GM21825 (cell line): ENCODE results near the gene SRF.

Experiments used
- ATAC-seq: cut with Tn5 transposase; IDR thresholded peaks from one replicate; pipeline ENCODE4 v1.9.1; 2021; ENCODE audit warnings: mild to moderate bottlenecking, moderate library complexity; ENCODE audit not compliant: unreplicated experiment

Gene SRF

DNA sequence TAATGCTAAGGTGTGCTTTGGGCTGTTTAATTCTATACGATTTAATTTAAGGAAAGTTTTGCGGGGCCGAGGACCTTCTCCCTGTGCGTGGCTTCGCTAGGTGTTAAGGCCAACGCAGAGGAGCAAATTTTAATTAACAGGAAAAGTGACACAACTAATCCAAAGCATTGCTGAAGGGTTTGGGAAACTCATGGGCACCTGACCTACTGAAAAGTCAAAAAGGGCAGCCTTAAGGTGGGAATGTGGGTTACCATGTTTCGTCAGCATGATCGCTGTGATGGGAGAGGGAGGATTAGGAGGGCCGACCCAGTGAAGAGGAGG, 10.5 kb downstream of the SRF start:
- no peak for ATAC-seq

GRCh38 chr6:43181942-43182860, 11.1 kb downstream of the SRF start, which contains the start of gene CUL9:
Gene CUL9, plus strand, starts transcription at chr6:43182196. Its CDS starts 2,115 bp downstream, at chr6:43184311.
- ATAC-seq: peak; percentile 84

DNA sequence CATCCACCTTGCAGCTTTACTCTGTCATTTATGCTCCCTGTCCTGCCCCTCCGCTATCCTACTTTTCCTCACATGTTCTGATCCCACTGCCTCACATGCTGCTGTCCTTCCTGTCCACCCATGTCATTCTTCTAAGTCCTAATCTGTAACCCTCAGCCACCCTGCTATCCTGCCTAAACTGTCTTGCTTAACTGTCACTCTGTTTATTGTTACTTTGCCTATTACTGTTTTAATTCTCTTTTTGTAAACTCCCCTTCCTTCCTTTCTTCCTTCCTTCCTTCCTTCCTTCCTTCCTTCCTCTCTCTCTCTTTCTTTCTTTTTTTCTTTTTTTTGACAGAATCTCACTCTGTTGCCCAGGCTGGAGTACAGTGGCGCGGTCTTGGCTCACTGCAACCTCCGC, 12.4 kb downstream of the SRF start:
- ATAC-seq: no peak

DNA sequence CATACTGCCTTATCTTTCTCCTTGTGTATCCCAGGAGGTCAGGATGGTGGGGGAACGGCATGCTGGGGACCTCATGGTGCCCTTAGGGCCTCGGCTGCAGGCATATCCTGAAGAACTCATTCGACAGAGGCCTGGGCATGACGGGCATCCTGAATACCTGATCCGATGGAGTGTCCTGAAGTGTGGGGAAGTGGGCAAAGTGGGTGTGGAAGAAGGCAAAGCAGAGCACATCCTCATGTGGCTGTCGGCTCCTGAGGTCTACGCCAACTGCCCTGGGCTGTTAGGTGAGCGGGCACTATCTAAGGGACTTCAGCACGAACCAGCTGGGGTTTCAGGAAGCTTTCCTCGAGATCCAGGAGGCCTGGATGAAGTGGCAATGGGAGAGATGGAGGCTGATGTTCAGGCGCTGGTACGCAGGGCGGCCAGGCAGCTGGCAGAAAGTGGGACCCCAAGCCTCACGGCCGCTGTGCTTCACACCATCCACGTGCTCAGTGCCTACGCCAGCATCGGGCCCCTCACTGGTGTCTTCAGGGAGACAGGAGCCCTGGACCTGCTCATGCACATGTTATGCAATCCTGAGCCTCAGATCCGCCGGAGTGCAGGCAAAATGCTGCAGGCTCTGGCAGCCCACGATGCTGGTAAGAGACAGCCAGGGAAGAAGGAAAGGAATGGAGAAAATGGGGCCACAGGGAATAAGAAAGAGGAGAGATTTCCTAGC, 13.4 kb downstream of the SRF start:
- ATAC-seq: no peak

DNA sequence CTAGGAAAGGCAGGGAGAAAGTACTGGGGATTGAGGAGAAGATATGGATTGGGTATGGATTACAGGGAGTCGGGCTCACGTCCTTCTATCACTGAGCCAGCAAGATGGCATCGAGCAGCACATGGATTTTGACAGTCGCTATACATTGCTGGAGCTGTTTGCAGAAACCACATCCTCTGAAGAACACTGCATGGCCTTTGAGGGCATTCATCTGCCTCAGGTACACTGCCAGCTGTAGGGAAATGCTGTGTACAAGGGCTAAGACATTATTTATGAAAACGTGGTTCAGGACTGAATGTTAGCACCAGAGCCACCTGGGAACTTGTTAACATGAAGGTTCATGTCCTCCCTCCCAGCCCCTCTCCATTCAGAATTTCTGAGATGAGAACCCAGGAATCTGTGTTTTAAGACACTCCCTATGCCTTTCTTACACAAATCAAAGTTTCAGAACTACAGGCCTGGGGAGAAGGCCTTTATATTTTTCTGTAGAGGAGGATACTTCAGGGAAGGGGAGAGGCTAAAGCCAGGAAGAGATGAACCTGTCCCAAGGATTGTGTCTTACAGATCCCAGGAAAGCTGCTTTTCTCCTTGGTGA, 14.4 kb downstream of the SRF start:
- no peak for ATAC-seq

DNA sequence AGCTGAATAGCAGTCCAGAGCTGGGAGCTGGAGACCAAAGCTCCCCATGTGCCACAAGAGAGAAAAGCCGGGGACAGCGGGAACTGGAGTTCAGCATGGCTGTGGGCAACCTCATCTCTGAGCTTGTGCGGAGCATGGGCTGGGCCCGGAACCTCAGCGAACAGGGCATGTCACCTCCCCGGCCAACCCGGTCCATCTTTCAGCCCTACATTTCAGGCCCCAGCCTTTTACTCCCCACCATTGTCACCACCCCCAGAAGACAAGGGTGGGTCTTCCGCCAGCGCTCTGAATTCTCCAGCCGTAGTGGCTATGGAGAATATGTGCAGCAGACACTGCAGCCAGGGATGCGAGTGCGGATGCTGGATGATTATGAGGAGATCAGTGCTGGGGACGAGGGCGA, 14.9 kb downstream of the SRF start:
- no peak for ATAC-seq

GRCh38 chr6:43186706-43187105, 15.6 kb downstream of the SRF start:
- ATAC-seq: no peak

DNA sequence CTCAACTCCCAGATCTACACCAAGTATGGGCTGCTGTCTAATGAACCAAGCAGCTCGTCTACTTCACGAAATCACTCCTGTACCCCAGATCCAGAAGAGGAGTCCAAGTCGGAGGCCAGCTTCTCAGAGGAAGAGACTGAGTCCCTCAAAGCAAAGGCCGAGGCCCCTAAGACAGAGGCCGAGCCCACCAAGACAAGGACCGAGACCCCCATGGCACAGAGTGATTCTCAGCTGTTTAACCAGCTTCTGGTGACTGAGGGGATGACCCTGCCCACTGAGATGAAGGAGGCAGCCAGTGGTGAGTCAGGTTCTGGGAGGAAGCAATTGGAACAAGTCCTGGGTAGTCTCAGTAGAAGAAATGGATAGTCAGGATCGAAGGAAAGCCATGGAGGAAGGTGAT, 16.8 kb downstream of the SRF start:
- ATAC-seq: no peak

DNA sequence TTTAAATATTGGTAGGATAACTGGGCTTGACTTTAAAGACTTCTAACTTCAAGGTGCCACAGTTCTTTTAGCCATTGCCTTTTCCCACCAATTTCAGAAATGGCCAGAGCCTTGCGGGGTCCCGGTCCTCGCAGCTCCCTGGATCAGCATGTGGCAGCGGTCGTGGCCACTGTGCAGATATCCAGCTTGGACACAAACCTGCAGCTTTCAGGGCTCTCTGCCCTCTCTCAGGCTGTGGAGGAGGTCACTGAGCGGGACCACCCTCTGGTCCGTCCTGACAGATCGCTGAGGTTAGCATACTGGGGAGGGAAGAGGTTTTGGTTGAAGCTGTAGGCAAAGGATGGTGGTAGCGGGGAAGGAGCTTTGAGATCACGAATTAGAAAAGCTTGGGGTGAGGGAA, 17.4 kb downstream of the SRF start:
- no peak for ATAC-seq

DNA sequence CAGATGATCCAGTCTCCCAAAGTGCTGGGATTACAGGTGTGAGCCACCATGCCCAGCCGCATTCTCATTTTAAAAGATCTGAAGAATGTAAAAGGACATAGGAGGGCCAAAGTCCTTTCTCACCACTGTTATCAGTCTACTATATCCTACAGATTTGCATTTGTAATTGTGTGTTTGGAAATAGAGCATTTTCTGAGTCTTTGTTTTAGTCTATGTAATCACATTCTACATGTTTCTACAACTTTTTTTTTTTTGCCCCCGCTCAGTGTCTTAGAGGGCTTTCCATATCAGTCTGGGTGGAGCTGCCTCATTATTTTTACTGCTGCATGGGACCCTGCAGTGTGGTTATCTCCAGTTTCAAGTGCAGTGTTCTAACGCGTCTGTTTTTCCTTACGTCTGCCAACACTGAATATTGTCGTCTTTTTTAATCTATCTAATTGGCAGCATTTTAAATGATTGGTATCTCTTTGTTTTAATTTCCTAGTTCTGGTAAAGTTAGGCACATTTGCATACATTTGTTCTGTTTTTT, 18.8 kb downstream of the SRF start:
- ATAC-seq: no peak

DNA sequence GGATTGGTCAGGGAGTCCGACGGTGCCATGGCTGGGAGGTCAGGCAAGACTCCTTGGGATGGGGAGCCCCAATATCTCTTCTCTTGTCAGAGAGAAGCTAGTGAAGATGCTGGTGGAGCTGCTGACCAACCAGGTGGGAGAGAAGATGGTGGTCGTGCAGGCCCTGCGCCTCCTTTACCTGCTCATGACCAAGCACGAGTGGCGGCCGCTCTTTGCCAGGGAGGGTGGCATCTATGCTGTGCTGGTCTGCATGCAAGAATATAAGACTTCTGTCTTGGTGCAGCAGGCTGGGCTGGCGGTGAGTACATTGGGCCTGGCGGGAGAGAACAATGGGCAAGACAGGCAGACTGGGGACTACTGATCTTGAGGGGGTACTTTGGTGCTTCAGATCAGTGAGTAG, 21.8 kb downstream of the SRF start:
- ATAC-seq: no peak

GRCh38 chr6:43193929-43194328, 22.9 kb downstream of the SRF start:
- ATAC-seq: no peak

DNA sequence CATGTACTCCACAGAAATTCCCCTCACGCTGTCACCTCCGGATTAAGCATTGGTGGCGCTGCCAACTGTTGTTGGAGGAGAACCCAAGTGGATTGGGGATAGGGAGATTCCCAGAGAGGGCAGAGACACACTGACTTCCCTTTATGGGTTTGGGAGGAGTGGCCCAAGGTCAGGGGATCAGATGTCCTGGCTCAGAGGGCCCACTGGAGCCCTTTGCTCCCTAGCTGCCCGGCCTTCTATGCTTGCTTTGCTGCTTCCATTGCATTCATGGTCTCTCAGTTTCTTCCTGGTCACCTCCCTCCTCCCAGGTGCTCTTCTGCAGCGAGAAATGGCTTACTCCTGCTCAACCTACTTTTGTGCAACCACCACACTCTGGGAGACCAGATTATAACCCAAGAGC, 25.3 kb downstream of the SRF start:
- no peak for ATAC-seq

- ATAC-seq: no peak
Measured at GRCh38 chr6:43199912-43200311, 28.8 kb downstream of the SRF start.

- ATAC-seq: no peak
Measured at GRCh38 chr6:43200541-43200940, 29.5 kb downstream of the SRF start.

DNA sequence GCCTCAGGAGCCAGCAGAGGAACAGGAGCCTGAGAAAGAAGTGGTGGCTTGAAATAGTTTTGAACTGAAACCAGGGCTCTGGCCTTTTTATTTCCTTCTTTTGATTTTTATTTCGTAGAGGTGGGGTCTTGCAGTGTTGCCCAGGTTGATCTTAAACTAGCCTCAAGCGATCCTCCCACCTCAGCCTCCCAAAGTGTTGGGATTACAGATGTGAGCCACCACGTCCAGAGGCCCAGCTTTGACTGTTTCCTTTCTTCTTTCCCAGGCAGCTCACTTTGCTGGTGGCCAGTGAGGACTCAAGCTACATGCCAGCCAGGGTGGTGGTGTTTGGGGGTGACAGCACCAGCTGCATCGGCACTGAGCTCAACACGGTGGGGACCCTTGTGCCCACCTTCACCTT, 31.4 kb downstream of the SRF start:
- no peak for ATAC-seq

GRCh38 chr6:43203029-43203717, 32.1 kb downstream of the SRF start:
- no peak for ATAC-seq

- ATAC-seq: no peak
Measured at GRCh38 chr6:43203718-43204095, 32.6 kb downstream of the SRF start.

- no peak for ATAC-seq
Measured at GRCh38 chr6:43204271-43205105, 33.4 kb downstream of the SRF start.

GRCh38 chr6:43205849-43206248, 34.8 kb downstream of the SRF start:
- no peak for ATAC-seq
